Measurements from ENCODE around the gene L3HYPDH.
"Not testable (repeated sequence)": the region's sequence is repeated elsewhere in the genome, so short reads cannot be mapped to it uniquely, and the experiment has no call there.

The L3HYPDH gene

DNA sequence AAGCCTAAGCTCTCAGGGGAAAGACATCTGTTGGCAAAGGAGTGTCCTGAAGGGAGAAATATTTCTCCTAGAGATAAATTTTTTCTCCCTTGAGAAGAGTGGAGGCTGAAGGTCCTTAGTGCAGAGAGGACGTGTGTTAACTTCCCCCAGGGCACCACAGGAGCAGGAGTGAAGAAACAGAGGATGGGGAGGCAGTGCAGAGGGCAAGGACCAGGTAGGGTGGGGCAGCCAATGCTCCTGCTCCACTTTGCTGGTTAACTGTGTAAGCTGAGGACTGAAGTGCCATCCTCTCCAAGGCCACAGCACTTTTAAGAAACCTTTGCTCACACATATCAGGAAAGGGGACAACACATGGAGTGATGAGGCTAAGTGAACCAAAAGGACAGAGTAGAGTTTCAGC, 4.0 kb downstream of the L3HYPDH start:
- no peak for DNase-seq (ENCODE audit: low read depth in 2 of 3, low spot score in 1 of 3)

DNA sequence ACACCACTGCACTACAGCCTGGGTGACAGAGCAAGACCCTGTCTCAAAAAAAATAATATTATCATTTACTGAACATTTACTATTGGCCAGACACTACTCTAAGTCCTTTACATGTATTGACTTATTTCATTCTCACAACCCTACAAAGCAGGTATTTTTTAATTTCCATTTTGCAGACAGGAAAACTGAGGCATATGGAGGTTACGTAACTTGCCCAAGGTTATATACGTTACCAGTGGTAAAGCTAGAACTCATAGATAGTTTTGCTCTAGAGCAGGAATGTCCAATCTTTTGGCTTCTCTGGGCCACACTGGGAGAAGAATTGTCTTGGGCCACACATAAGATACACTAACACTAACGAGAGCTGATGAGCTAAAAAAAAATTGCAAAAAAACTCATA, 5.7 kb downstream of the L3HYPDH start:
- DNase-seq (ENCODE audit: low read depth in 2 of 3, low spot score in 1 of 3) = no peak

DNA sequence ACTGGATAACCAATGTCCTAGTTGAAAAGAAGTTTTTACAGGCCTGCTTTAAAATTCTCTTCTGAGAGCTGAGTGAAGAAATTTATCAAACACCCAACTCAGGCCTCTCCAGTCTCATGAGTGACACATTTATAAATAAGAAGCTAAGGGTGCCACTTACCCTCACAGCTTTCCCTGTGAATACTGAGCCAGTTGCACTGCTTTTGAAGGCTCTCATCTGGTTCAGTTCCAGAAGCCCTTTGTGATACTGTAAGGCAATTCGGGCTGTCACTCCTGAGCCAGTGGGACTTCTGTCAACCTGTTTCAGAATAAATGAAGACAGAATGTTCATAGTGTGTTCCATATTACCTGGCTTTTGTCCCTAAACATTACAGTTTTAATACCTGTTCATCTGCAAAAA, 8.5 kb downstream of the L3HYPDH start:
- no peak for DNase-seq (ENCODE audit: low read depth in 2 of 3, low spot score in 1 of 3)

DNA sequence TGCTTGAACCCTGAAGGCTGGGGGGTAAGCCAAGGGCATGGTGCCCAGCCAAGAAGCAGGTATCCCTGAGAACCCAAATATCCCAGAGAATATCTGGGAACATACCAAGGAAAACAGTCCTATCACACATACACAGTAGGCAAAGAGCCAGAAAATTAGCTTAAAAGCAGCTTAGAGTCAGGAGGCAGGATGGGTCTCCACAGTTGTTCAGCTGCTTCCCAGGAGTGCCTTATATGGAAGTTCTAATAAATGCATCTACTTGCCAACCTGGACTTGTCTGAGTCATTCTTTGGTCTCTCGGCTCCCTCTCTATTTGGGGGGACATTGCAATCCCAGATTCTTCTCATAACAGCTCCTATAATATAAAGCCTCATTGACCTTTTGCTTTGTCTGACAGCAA, 10.0 kb downstream of the L3HYPDH start:
- no peak for DNase-seq (ENCODE audit: low read depth in 2 of 3, low spot score in 1 of 3)

DNA sequence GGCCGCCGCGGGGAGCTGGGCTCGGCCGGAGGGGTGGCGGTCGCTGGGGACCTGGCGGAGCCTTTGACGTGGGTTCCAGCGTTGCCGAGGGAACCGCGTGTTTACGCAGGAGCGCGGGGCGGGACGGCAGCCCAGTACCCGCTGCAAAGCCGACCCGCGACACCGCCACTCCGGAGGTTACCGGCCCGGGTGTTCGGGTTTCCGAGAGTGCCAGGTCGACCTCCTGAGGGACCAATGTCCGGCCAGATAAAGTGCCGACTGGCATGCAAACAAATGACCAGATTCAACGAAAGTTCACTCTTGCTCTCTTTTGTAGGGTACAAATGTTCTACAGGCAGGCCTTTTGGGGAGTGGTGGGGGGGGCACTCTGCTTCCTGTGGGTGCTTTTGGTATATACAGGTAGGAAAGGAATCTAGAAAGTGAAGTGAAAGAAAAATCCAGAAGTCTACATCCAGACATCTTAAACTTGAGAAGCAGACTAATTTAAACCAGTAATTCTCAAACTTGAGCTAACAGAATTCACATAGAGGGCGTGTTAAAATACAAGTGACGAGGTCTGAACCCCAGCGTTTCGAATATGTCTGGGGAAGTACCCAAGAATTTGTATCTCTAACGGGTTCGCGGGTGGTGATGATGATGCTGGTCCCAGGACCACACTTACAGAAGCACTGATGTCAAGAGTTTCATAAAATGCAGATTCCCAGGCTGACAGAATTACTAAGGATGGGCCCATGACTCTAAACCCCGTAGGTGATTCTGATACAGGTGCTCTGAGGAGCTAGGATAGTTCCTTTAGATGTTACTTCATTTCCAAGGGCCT, 18.7 kb downstream of the L3HYPDH start, which contains the start of gene GPR135:
GPR135 (minus strand) TSS at position 65 of the 820 bp plus-strand sequence. CDS start 154 bp downstream, outside the sequence.
- peak in 1 of 3 donors; percentile 23 for DNase-seq (ENCODE audit: low read depth in 2 of 3, low spot score in 1 of 3)

DNA sequence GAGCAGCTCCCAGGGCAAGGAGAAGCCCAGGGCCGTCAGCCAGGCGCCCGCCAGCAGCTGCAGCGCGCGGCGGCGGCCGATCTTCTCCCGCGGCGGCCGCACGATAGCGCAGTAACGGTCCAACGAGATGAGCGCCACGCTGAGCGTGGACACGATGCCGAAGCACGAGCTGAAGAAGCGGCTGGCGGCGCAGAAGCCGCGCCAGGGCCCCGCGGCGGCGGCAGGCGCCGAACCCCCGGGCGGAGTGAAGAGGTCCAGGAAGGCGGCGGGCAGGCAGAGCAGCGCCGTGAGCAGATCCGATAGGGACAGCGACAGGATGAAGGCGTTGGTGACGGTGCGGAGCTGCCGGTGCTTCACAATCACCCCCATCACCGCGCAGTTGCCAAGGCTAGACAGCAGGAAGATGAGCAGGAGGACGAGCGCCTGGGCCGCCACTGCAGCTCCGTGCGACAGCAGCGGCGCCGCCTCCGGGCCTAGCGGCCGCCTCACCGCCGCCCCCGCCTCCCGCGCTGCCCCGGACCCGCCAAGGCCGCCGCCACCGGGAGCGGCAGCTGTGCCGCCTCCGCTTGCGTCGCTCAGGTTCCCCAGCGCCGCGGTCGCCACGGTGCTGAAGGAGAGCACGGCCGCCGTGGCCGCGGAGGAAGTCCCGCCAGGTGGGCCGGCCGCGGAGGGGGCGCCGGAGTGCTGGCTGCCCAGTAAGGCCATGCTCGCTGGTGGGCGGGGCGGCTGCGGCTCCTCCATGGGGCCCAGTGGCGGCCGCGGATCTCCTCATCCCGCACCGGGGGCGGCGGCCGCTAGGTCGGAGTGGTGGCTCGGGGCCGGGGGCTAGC, 19.5 kb downstream of the L3HYPDH start:
- DNase-seq (ENCODE audit: low read depth in 2 of 3, low spot score in 1 of 3) = peak in 2 of 3 donors; percentile 13 to 29

DNA sequence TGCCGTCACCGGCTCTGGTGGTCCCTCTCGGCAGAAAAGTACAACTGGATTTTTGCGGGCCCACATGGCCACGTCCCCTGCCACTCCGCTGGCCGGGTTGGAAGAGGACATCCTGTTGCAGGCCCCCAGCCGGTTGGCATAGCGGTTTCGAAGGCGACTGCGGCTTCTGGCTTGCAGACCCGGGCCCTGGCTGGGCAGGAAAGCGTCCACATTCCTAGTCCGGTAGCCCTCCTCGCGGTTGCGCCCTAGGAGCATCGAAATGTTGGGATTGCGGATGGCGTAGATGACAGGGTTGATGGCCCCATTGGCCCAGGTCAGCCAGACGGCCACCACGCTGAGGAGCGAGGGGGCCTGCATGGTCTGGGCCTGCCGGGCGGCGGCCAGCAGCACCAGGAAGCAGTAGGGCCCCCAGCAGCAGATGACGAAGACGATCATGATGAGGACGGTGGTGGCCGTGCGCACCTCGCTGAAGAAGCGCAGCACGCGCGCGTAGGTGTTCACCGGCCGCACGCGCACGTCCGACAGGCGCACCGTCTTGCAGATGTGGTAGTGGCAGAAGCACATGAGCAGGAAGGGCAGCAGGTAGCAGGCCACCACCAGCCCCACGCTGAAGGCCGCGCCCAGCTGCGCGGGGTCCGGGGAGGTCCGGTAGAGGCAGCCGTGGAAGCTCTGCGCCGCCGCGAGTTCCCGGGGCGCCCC, 20.3 kb downstream of the L3HYPDH start:
- peak in 1 of 3 donors; percentile 24 for DNase-seq (ENCODE audit: low read depth in 2 of 3, low spot score in 1 of 3)

DNA sequence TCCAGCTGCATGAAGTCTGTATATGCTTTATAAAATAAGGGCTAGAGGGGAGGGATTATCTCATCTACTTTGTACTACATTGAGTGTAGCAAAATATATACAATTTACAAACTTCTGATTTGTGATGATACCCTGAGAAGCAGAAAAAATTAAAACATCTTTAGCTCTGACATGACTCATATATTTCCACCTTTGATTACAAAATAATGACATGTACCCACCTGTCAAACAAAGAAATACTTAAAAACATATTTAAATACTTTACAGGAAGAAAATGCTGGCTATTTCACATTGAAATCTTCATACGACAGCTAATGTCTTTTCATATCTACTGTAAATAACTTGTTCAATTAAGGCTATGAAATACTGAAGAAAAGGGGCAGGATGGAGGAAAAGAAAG, 22.3 kb downstream of the L3HYPDH start:
- DNase-seq (ENCODE audit: low read depth in 2 of 3, low spot score in 1 of 3) = no peak

DNA sequence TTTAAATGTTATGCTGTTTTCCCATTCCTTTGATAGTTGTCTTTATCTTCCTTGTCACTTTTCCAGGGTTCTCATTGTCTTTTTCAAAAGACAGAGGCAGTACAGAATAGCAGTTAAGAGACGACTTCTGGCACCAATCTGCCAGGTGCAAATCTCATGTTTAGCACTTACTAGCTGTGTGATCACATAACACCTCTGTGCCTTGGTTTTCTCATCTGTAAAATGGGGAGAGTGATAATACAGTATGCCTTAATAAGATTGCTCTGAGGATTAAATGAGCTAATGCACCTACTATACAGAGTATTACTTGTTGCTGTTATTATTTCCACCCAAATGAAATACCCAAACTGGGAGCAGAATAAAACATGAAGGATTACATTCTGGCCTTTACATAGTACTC, 23.8 kb downstream of the L3HYPDH start:
- DNase-seq (ENCODE audit: low read depth in 2 of 3, low spot score in 1 of 3) = no peak

DNA sequence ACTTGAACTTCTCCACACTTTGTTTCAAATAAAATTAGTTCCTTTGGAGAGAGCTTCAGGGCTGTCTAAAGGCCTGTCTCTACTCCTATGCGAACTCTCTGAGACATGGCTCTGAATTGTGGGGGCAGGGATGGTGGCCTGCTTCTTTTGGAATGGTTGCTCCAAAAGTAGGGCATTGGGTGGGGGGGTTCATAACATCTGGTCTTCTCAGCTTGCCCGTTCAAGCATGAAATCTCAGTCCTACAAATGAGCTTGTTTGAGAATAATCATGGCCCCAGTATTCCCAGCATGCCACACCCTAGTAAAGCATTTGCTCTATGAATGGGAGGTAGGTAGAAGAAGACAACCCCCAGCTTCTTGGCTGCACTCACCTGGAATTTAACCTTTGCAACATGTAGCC, 25.7 kb downstream of the L3HYPDH start:
- DNase-seq (ENCODE audit: low read depth in 2 of 3, low spot score in 1 of 3) = no peak

DNA sequence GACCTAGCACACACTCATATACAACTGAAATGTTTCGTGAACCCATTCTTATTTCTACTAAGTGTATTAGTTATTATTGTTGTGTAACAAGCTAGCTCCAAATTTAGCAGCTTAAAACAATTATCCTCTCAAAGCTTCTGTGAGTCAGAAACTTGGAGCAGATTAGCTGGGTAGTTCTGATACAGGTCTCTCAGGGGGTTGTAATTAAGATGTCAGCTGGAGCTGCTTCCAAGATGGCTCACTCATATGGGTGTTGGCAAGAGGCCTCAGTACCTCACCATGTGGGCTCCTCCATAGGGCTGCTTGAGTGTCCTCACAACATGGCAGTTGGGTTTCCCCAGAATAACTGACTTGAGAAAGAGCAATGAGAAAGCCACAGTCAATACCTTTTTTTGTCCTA, 28.8 kb downstream of the L3HYPDH start:
- no peak for DNase-seq (ENCODE audit: low read depth in 2 of 3, low spot score in 1 of 3)

DNA sequence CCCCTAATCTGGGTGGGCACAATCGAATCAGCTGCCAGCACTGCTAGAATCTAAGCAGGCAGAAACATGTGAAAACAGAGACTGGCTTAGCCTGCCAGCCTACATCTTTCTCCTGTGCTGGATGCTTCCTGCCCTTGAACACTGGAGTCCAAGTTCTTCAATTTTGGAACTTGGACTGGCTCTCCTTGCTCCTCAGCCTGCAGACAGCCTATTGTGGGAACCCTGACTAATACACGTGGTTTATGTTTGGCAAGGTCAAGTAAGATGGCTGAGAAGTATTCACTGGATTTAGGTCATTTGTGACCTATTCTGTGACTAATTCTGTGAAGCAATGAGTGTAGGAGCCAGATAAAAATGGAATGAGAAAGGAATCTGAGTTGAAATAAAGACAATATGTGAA, 30.1 kb downstream of the L3HYPDH start:
- DNase-seq (ENCODE audit: low read depth in 2 of 3, low spot score in 1 of 3) = no peak

DNA sequence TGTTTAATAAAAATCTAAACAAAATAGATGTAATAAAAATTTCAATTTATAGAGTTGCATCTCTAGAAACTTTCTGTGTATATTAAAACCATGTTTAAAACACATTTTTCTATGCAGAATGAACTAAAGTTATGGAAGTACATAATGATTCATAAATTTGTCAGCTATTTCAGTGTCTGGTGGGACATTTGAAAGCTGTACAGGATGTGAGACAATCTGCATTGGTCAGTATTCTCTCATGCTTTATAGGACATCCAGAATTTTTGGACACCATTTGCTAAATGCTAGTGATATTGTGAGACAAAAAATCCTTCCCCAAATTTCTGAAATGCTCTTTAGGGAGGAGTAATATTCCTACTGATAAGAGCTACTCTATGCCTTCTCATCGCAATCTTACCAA, 32.4 kb downstream of the L3HYPDH start:
- DNase-seq (ENCODE audit: low read depth in 2 of 3, low spot score in 1 of 3) = no peak

DNA sequence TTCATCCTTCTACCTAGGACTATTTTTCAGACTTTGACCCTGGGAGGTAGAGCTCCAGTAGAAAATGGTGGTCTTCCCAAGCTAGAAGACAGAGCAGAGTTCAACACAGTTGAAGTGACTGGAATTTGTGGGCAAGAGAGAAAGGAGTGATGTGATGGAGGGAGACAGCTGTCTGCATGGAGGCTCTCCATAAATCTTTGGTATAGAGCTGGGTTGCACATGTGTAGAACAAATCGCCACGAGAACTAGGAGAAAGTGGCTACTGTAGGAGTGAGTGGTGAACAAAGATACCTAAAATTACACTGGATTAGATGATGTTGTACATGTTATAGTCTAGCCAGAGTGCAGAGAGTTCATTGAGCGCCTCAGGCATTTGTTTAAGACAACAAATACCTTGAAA, 33.5 kb downstream of the L3HYPDH start:
- DNase-seq (ENCODE audit: low read depth in 2 of 3, low spot score in 1 of 3) = no peak

DNA sequence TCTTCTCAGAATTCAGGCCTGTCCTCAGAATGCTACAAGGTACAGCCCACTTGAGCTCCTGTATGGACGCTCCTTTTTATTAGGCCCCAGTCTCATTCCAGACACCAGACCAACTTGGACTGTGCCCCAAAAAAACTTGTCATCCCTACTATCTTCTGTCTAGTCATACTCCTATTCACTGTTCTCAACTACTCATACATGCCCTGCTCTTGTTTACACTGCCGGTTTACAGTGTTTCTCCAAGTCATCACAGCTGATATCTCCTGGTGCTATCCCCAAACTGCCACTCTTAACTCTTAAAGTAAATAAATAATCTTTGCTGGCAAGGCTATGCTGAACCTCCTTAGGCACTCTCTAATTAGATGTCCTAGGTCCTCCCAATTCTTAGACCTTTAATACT, 35.5 kb downstream of the L3HYPDH start:
- not testable (repeated sequence) for DNase-seq (ENCODE audit: low read depth in 2 of 3, low spot score in 1 of 3)

DNA sequence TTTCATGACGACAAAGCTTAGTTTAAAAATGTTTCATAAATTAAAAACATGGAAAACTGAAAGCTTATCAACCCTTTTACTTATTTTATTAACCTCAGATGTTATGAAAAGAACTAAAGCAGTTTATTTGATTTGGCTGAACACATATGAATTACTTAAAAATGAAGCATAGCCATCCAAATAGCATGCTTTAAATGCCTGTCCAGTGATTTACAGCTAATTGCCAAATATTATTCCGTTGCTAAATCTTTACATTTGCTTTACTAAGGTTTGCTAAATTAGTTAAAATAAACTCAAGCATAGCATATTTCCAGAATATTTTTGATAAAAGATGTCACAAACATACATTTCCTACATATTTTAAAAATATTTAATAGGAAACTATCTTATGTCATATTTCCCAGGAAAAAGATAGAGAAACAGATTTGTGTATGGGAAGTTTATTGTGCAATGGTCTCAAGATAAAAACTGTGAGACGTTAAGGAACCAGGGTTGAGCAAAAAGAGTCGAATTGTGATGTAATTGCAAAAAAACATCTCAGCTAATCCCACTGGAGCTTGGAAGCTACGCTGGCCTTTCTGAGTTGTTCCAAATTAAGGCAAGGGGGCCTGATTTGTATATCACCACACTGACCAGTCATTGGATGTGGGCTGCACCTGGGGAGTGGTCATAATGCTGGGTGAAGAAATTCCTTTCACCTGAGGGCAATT, 44.8 kb downstream of the L3HYPDH start:
- no peak for DNase-seq (ENCODE audit: low read depth in 2 of 3, low spot score in 1 of 3)

DNA sequence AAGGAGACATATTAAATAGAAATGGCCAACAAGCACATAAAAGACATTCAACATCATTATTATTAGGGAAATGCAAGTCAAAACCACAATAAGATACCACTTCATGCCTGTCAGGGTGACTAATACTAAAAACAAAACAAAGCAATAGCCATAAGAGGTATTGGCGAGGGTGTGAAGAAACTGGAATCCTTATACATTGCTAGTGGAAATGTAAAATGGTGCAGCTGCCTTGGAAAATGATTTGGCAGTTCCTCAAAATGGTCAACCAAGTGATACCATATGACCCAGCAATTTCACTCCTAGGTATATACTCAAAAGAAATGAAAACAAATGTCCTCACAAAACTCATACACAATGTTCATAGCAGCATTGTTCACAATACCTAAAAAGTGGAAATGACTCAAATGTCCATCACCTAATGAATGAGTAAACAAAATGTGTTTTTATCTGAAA, 46.0 kb downstream of the L3HYPDH start:
- DNase-seq (ENCODE audit: low read depth in 2 of 3, low spot score in 1 of 3) = no peak

DNA sequence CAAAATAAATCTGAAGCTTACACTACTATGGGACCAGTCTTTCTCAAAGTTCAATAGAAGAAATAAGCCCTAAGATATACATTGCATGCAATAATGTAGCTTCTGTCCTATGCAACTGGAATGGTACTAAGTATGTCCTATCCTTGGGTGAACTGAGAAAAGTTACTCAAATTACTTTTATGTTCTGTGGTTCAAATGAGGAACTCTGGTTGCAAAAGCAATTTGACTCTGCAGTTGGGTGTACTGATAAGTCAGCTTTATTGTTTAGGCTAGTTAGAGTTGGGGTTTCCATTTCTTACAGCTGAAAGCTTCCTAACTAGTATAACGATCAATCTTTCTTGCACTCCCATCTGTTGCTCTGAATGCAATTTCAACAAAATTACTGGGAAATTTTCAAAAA, 48.2 kb downstream of the L3HYPDH start:
- DNase-seq (ENCODE audit: low read depth in 2 of 3, low spot score in 1 of 3) = no peak

DNA sequence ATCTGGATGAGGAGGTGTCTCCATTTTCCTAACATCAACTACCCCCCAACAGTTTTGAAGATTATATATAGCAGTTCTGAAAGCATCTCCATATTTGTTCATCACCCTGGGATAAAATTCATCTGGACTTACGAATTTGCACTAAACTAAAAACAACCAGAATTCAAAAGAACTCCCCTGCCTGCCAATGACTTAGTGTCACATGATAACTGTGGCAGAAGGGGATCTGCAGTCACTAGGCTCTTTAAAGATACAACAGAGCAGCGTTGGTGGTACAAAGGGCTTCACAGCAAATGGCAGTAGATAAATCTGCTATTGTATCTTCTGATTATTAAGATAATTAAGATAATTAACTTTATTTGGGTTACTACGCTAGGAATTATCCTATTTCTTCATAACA, 49.1 kb downstream of the L3HYPDH start:
- no peak for DNase-seq (ENCODE audit: low read depth in 2 of 3, low spot score in 1 of 3)

DNA sequence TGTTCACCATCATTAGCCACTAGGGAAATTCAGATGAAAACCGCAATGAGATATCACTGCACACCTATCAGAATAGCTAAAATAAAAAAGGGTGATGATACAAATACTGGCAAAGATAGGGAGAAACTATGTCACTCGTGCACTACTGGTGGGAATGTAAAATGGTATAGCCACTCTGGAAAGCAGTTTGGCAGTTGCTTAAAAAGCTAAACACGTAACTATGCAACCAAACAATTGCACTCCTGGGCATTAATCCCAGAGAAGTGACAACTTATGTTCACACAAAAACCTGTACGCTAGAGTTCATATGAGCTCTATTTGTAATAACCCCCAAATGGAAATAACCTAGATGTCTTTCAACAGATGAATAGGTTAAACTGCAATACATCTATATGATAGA, 54.4 kb downstream of the L3HYPDH start:
- DNase-seq (ENCODE audit: low read depth in 2 of 3, low spot score in 1 of 3) = no peak

DNA sequence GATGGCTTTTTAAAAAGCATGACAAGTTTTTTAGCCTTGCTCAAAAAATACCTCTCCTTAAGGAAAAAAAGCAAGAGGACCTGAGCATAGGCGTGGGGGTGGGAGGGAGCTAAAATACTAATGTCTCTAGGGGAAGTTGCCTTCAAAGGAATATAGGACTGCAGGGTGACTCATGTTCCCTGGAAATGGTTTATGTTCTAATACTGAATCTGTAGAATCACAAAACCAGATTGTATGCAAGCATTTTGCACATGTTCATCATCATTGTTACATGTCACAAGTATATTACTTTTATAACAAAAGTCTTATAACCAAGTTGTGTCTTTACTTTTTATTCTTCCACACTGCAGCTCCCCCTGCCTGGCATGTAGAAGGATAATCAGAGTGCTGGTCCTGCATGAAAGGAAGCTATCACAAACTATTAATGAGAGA, 55.6 kb downstream of the L3HYPDH start:
- no peak for DNase-seq (ENCODE audit: low read depth in 2 of 3, low spot score in 1 of 3)
